GM21515 (cell line): ENCODE measurements around the gene MOG.
"Not testable (repeated sequence)": the region's sequence is repeated elsewhere in the genome, so short reads cannot be mapped to it uniquely, and the experiment has no call there.

ENCODE experiments used
- ATAC-seq: cut with Tn5 transposase; IDR thresholded peaks from one replicate; pipeline ENCODE4 v1.9.1; 2021; ENCODE audit not compliant: unreplicated experiment

The MOG gene

DNA sequence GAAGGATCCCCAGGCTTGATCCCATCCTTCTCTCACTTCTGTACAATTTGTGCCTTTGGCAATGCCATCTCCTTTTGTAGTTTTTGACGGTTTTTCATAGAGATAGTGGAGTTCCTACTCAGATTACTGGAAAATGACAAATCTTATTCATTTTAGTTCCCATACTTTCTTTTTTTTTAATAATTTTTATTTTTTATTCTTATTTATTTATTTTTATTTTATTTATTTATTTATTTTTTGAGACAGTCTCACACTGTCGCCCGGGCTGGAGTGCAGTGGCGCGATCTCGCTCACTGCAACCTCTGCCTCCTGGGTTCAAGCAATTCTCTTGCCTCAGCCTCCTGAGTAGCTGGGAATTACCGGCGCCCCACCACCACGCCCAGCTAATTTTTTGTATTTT lies 19.6 kb upstream of the MOG start:
- ATAC-seq: no peak

DNA sequence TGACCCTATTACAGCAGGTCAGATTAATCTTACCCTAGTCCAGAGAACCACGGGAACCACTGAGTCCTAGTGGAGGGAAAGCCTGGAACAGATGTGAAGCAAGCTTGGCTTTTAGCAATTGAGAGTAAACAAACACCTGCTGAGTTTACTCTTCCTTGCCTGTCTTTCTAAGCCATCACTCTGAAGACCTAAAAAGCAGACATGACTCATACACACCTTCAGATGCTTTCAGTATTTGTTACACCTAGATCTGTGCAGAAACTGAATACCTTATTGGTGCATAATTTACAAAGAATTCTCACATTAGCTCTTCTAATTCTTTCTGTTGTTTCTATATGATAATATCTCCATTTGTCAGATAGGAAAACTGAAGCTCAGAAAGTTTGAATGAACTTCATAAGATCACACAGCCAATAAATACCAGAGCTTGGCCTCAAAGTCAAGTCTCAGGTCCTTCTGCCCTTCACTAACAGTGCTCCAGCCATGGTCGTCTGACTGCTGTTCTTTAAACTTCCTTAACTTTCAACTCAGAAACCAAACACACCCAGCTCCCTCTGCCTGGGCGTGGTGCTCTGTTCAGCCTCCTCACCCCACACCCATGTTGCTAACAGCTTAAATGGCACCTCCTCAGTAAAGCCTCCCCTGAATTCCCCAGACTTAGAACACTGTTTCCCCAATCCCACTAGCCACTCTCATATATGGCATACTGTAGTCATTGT lies 15.3 kb upstream of the MOG start:
- ATAC-seq: no peak

DNA sequence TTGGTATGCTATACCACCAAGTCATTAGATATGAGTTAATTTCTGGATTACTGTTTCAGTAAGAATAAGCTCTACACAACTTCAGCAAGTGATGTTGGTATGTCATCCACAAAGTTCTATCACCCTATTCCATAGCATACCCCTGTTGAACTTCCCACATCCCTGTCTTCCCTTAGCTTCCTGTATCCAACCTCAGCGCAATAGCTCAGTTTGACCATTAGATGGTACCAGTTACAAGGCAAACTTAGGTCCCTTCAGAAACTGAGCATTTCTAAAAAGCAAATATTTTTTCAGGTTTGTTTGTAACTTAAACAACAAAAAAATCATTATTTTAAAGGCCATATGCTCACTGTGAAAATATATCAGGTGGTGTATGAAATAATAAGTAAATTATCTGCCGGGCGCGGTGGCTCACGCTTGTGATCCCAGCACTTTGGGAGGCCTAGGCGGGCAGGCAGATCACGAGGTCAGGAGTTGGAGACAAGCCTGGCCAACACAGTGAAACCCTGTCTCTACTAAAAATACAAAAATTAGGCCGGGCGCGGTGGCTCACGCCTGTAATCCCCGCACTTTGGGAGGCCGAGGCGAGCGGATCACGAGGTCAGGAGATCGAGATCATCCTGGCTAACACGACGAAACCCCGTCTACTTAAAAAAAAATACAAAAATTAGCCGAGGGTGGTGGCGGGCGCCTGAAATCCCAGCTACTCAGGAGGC lies 8.8 kb upstream of the MOG start:
- ATAC-seq: no peak

DNA sequence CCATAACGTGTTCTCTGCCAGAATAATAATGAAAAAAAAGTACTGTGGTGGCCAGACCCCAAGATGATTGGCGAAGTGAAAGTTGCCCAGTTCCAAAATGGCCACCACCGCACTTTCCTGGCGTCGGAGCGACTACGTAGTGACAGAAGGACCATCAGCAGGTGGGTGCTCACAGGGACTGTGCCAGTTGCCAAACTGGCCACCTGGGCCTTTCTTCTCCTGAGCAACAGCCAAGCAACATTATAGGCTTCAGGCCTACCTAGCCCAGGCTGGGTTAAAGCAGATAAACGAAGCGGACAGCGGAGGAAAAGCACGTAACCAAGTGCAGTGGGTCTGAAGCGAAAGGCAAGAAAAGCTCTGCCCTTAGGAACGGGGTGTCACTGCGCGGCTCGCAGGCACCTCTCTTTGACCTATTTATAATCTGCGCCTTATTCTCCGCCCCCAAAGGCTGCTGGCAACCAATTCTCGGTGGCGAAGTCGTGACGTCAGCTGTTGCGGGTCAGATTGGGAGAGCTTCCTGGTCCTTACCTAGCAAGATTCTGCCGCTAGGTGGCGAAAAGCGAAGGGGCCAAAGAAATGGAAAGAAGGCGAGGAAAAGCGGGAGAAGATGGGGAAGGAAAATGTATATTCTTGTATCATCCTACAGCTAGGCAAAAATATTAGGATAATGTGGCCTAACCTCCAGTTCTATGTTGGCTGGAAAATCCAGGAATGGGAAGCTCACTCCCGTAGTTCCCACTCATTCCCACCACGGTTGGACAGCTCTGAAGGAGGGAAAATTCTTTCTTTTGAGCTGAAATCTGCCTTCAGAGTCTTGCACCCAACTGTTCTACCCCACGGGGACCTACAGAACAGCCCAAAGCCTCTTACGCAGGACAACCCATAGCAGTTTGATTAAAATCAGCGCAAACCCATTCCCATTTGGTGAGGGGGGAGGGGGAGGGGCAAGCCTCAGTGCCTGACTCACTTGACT lies 6.9 kb upstream of the MOG start:
- peak; percentile 98 for ATAC-seq

DNA sequence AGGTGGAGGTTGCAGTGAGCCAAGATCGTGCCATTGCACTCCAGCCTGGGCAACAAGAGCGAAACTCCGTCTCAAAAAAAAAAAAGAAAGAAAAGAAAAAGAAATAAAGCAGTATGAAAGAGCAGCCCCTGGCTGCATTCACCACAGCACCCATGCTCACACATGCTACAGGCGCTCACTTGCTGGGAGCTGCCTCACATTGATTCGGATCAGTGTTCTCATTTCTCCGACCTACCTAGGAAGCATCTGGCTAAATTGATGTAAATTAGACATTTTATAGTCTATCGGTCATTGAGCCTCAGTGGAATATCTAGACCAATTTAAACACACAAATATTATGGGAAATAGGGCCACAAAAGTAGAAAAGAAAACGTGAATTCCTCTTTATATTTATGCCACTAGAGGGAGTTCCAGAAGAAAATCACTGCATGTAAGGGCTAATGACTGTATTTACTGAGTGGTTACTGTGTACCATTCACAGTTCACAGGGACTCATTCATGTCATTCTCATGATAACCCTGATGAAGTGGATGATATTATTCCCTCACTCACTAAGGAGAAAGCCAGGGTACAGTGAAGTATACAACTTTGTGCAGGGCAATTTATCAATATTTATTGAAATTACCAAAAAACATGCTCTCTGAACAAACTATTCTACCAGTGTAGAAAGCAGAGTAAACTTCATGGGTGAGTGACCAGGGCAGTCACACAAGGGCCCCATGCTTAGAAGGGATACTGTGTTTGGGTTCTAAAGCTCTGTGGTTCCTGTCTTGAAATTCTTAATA lies 5.3 kb upstream of the MOG start:
- ATAC-seq: no peak

DNA sequence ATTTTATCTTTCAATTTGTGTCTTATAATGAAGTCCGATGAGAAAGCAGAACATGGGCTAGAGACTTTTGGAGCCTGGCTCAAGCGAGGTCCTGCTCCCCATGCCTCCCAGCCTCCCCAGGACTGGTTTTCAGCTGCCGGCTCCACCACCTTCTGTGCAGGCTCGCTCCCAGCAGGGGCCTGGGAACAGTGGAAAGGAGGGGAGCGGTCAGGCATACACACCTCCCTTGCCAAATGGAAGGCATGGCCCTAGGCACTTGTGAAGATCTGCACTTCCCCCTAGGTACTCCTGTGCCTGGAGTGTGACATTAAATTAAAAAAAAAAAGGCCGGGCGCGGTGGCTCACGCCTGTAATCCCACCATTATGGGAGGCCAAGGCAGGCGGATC lies 4.7 kb upstream of the MOG start:
- ATAC-seq: no peak

DNA sequence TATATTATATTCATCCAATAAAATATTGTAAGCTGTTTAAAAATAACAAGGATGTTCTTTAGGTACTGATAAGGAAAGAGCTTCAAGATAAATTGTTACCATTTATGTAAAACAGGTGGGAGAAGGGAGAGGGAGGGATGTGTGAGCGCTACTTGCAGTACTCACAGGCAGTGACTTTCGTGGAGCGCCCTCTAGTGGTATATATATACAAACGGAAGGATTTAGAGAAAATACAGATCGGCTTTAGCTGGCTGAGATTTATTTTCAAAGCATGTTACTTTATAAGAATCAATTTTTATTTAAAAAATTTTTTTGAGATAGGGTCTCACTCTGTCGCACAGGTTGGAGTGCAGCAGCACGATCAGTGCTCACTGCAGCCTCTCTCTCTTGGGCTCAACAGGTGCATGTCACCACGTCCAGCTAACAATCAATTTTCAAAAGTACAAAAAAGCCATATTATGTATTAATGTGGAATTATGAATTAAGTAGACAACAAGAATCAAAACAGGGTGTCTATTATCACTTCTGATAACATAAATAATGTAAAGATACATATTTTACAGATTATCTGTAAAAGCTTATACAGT lies 3.3 kb upstream of the MOG start:
- ATAC-seq: no peak

DNA sequence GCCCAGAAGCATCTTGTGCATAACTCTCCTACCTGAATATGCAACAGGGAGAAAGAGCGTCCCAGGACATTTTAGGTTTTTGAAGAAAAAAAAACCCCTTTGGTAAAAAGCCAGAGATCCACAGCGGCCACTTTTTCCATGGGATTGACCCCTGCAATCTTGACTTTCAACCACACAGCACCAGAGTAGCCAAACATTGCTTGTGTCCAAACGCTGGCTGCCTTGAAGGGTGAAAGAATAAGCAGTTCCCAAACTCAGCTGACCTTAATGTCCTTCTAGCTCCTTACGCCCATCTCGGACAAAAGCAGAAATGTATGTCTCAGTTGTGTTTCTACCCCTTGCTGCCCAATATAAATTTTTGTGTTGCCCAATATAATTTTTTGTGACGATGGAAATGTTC lies 1.2 kb upstream of the MOG start:
- no peak for ATAC-seq

DNA sequence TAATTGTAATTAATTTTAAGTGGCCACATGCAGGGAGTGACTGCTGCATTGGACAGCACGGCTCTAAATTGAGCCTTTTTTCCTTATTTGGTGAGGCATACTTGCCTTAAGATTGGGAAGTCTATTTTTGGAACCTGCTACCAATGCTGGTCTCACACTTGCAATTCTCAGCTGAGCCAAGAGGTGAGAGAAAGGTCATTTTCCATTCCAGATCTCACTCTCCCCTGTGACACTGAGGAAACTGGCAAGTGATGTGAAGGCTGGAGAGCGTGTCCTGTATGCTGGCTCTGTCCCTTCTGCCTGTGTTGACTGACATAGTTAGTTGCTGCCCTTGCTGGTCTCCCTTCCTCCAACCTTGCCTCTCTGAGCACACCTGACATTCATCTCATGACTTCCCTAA lies 735 bp upstream of the MOG start:
- ATAC-seq: no peak

DNA sequence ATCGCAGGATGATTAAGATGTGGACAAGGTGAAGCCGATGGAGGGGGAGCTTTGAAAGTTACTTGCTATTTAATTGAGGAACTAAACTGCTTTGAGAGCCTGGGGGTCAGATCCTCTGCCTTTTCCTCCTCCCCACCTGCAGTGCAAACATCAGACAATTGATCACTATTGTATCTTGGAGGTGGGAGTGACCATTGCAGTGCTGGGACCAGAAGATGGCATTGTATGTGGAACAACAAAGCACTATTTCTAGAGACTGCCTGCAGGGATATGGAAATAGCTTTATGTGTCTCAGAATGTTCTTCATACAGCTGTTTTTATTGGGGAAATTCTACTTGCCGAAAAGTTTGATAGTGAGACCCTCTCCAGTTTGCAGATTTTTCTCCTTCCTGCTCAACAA lies 4.2 kb downstream of the MOG start:
- no peak for ATAC-seq

DNA sequence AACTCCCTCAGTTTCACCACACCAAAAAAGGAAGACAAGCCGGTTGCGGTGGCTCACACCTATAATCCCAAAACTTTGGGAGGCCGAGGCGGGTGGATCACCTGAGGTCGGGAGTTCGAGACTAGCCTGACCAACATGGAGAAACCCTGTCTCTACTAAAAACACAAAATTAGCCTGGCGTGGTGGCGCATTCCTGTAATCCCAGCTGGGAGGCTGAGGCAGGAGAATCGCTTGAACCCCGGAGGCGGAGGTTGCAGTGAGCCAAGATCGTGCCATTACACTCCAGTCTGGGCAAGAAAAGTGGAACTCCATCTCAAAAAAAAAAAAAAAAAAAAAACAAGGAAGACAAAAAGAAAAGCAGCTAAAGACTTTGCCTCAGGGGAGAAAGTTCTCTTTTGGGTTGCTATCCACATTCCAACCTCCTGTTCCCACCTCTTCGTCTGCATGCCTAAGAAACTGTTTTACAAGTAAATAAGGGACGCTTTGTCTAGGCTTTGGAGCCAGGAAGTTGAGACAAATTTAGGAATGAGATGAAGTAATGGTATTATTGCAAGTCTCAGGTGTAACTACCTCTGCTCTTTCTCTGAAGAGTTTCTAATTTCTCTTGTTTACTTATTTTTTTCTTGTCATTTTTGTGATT lies 4.7 kb downstream of the MOG start:
- not testable (repeated sequence) for ATAC-seq

DNA sequence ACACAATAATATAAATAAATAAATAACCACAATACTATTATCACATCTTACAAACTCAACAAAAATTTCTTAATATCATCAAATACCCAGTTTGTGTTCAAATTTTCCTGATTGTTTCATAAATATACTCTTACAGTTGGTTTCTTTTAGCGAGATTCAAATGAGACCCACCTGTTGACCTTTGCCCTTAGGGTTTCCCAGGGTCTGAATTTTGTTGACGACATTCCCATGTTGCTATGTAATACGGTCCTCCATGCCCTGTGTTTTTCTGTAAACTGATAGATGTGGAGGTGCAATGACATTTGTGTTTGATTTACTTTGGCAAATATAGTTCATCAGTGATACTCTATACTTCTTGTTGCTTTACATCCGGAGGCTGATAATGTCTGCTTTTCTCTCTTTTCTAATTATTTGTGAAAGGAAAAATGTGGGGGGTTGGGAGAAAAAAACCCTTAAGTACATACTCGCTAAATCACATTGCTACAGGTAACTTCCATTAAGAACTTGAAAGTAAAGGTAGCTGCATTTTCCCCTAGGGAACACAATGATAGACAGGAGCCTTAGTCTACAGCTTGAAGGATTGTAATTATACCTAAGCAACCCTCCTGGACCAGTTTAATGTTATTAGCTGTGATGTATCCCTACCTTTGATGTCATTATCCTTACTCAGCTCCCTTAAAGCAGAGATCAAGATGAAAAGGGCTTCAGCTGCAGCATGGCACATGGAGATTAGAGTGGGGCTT lies 6.6 kb downstream of the MOG start:
- ATAC-seq: no peak

DNA sequence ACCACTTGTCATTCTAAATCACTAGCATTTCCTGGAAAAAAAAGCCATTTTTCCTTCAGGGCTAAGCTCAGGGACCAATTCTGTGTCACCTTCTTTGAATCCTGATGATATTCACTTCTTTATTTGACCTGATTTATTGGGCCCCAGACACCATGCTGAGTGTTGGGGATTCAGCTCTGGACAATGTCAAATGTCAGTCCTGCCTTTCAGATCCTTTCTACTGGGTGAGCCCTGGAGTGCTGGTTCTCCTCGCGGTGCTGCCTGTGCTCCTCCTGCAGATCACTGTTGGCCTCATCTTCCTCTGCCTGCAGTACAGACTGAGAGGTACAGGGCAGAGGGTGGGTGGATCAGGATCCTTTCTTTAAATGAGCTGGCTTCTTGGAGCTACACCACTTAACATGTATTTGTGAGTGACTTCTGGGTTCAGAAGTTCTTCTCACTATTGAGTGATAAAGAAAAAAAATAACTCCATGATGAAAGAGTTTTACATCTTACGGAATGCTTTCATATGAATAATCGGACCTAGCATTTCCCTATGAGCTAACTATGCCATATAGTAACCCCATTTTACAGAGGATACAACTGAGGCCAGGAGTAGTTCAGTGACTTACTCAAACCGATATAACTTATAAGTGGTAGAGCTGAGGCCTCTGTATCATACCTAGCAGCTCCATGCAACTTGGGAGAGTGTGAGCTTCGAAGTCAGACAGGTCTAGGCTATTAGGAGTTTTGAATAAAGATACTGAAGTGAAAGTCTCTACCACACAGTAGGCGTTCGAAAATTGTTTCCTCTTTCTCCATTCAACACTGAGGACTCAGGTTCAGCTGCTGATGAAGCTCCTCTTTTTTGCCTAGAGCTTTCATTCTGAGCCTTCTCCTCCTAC lies 9.3 kb downstream of the MOG start:
- ATAC-seq: no peak

DNA sequence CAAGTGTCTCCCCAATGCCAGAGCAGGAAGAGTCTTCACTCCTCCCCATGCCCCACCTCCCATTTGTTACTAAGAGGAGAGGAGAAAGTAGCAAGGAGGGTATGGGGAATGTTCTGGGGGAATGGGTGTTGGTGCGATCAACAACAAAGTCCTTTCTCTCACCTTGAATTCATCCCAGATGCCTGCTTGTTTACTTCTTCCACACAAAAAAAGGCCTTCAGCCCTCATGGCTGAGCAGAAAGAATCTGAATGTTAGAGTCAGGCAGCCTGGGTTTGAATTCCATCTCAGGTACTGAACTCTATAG lies 9.9 kb downstream of the MOG start:
- ATAC-seq: no peak

DNA sequence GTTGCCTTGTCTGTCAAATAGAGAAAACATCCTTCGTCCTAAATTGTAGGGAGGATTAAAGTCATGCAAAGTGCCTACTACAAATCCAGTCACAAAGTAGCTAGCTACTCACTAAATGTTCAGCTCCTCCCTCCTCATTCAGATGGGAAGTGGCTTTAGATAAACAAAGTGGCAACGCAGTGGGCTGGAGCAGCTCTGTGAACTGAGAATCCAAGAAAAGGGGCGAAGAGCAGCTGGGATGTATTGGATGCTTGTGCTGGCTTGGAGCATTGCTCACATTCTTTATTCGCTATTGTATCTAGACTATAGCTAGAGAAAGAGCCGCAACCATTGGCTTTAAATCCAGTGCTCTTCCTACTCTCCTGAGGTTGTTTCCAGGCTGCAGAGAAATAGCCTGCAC lies 10.3 kb downstream of the MOG start:
- no peak for ATAC-seq

DNA sequence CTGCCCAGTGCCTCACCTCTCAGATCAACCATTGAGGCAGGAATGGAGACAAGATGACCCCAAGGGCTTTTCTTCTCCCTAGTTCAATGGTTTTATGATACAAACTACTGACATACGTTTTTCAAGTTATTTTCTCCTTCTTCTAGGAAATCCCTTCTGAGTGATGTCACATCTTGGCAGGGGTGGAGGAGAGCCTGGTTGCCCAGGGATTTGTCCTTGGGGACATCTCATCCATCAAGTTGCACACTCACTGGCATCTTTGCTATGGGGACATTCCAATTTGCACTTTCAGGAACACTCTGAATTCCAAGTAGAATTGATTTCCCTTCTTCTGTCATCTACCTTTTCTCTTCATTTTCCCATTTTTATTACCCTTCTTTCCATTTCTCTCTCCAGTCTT lies 14.1 kb downstream of the MOG start:
- ATAC-seq: no peak

DNA sequence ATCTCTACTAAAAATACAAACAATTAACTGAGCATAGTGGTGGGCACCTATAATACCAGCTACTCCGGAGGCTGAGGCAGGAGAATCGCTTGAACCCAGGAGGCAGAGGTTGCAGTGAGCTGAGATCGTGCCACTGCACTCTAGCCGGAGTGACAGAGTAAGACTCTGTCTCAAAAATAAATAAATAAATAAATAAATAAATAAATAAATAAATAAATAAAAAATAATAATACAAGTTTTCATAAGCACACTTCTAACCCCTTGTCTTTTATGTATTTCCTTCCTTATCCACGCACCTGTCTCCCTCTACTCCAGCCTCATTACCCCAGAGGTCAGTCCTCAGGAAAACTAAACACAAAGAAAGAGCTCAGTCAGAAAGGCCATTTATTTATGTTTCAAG lies 15.2 kb downstream of the MOG start:
- ATAC-seq: not testable (repeated sequence)

DNA sequence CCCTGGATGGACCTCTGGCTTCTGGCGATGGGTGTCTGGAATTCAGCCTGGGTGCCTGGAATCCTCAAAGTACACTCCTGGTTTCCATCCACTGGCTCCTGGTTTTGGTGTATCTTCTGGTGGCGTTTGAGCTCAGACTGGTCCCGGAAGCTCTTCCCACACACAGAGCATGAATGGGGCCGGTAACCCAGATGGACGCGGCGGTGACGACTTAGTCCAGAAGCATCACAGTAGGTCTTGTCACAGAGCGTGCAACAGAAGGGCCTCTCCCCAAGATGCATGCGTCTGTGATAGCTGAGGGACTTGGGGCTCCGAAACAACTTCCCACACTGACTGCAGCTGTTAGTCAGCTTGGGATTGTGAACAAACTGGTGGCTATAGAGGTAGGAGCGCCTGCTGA lies 16.3 kb downstream of the MOG start:
- no peak for ATAC-seq

DNA sequence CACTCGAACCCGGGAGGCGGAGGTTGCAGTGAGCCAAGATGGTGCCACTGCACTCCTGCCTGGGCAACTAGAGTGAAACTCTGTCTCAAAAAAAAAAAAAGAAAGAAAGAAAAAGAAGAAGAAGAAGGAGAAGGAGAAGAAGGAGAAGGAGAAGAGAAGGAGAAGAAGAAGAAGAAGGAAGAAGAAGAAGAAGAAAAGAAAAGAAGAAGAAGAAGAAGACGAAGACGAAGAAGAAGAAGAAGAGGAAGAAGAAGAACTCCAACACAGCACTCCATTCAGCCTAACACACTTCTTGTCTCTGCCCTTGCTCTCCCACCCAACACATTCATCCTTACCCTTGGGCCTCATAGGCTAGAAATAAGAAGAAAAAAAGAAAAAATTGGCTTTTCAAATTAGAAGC lies 17.1 kb downstream of the MOG start:
- ATAC-seq: no peak
